GM19351 (cell line): Measurements from ENCODE around the gene PAPOLG.
"Not testable (repeated sequence)": the region's sequence is repeated elsewhere in the genome, so short reads cannot be mapped to it uniquely, and the experiment has no call there.

Experiments used
- ATAC-seq: cut with Tn5 transposase; IDR thresholded peaks from one replicate; pipeline ENCODE4 v1.9.1; 2021; ENCODE audit warnings: mild to moderate bottlenecking, moderate library complexity; ENCODE audit not compliant: unreplicated experiment

The PAPOLG gene

GRCh38 chr2:60821587-60822302, 65.7 kb downstream of the PAPOLG start:
- no peak for ATAC-seq

GRCh38 chr2:60822987-60823386, 66.9 kb downstream of the PAPOLG start:
- ATAC-seq: no peak

GRCh38 chr2:60823694-60824305, 67.7 kb downstream of the PAPOLG start:
- no peak for ATAC-seq

GRCh38 chr2:60825666-60826065, 69.6 kb downstream of the PAPOLG start:
- ATAC-seq: no peak

- no peak for ATAC-seq
Measured at GRCh38 chr2:60826111-60826510, 70.0 kb downstream of the PAPOLG start.

- not testable (repeated sequence) for ATAC-seq
Measured at GRCh38 chr2:60826860-60827259, 70.8 kb downstream of the PAPOLG start.

- no peak for ATAC-seq
Measured at GRCh38 chr2:60827369-60827768, 71.3 kb downstream of the PAPOLG start.

GRCh38 chr2:60830991-60831390, 74.9 kb downstream of the PAPOLG start:
- ATAC-seq: no peak

GRCh38 chr2:60831921-60832320, 75.9 kb downstream of the PAPOLG start:
- ATAC-seq: no peak

- ATAC-seq: no peak
Measured at GRCh38 chr2:60832621-60833020, 76.6 kb downstream of the PAPOLG start.

GRCh38 chr2:60834270-60834717, 78.2 kb downstream of the PAPOLG start:
- peak; percentile 49 for ATAC-seq

GRCh38 chr2:60836491-60836890, 80.4 kb downstream of the PAPOLG start:
- no peak for ATAC-seq

GRCh38 chr2:60837123-60837522, 81.1 kb downstream of the PAPOLG start:
- ATAC-seq: no peak

- ATAC-seq: no peak
Measured at GRCh38 chr2:60838481-60838880, 82.4 kb downstream of the PAPOLG start.

GRCh38 chr2:60839126-60839813, 83.2 kb downstream of the PAPOLG start:
- ATAC-seq: peak; percentile 66

GRCh38 chr2:60840880-60841279, 84.8 kb downstream of the PAPOLG start:
- peak; percentile 52 for ATAC-seq

GRCh38 chr2:60843006-60843405, 86.9 kb downstream of the PAPOLG start:
- ATAC-seq: no peak

GRCh38 chr2:60844105-60844504, 88.0 kb downstream of the PAPOLG start:
- ATAC-seq: no peak

- no peak for ATAC-seq
Measured at GRCh38 chr2:60847854-60848253, 91.8 kb downstream of the PAPOLG start.
